Nucleus accumbens (tissue), 56 donors: ENCODE results near the gene NOXO1.
A peak's percentile ranks its signal among the peaks of the same experiment; 100 is the strongest.

Experiments
- DNase-seq, 56 donors: peaks; one replicate each; lab custom pipeline; 2025; lab: John Stamatoyannopoulos, UW

Gene NOXO1, protein sequence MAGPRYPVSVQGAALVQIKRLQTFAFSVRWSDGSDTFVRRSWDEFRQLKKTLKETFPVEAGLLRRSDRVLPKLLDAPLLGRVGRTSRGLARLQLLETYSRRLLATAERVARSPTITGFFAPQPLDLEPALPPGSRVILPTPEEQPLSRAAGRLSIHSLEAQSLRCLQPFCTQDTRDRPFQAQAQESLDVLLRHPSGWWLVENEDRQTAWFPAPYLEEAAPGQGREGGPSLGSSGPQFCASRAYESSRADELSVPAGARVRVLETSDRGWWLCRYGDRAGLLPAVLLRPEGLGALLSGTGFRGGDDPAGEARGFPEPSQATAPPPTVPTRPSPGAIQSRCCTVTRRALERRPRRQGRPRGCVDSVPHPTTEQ

DNA sequence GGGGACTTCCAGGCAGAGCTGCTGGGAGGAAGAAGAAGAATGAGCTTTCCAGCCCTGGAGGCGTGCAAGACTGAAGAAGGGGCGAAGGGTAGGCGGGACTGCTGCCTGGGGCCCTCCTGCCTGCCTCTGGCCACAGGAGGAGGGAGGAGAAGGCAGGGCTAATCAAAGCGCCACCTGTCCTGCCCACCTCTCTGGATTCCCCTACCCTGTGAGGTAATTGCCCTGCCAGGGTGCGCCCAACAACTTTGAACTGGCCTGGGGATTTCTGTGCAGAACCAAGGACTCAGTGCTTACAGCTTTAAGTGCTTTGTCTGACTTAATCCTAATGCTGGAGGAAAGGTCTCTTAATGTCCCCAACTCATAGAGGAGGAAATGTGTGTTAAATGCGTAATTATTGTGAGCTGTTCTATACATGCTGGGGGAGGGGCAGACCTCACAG, at the start of gene NOXO1:
NOXO1 (minus strand) TSS at position 72 of the 439 bp plus-strand sequence. CDS start 290 bp downstream, outside the sequence.
- DNase-seq = no peak

DNA sequence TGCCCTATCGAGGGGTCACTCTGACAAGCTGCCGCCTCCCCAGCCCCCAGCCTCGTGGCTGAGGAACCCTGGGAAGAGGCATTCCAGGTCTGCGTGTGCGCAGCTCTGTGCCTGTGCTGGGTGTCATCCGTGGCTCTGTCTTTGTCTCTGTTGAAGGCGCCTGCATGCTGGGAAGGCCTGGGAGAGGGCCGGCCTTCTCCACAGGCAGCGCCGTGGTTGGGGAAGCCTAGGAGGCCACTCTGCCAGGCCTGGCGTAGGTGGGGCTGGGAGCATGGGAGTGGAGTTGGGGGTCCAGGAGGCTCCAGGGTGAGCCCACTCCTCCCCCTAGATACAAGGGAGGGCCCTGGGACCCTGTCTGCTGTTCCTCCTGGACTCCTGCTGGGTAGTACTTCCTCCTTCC, 48.8 kb upstream of the NOXO1 start:
- DNase-seq = no peak

DNA sequence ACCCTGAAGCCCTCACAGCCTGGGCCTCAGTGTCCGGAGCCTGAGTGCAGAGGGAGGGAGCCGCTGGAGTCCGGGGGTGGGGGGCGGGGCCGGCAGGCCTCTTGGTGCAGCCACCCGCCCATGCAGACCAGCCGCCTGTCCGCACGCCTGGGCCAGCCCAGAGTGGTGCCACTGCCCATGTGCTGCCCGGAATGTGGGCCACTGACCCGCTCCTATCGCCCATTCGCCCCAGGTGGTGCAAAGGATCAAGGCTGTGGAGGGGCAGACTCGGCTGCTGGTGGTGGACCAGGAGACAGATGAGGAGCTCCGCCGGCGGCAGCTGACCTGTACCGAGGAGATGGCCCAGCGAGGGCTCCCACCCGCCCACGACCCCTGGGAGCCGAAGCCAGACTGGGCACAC, 48.1 kb upstream of the NOXO1 start:
- DNase-seq = no peak

DNA sequence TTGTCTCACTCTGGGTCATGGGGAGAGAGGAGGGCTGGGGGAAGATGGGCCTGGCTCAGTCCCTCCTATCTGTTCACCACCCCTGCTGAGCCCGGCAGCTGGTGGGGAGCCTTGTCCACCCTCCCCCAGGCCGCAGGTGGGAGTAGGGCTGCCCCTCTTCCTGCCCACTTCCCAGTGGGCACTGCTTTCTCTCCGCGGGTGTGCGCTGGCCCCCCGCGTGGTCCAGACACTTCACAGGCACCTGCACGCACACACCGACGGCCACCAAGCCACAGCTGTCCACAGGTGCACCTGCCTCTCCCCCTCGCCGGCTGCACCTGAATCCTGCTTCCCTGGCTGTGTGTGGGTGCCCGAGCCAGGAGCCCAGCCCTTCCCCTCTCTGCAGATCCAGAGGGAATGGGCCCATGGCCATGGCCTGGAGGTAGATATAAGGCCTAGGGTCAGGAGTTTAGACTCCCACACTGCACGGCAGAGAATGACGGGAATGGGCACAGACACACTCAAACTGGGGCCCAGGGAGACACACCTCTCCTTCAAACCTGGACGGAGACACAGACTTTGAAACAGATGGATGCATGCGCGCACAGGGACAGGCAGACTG, 47.5 kb upstream of the NOXO1 start:
- DNase-seq = no peak

DNA sequence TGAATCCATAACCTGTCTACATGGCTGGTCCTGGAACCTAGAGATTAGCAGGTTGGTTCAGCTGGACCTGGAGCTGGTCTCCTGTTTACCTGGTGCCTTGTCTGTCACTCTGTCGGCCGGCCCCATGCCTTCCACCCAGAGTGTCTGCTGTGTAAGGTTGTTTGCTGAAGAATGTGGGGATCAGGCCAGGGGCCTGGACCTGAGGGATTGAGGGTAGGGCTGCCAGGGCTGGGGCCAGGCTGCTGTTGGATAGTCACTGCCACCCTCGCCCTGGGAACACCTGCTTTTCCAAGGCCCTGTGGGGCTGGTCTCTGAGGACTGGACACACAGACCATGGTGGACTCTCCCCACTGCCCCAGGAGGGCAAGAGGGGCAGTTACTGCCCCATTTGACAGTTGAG, 46.9 kb upstream of the NOXO1 start:
- DNase-seq = no peak

DNA sequence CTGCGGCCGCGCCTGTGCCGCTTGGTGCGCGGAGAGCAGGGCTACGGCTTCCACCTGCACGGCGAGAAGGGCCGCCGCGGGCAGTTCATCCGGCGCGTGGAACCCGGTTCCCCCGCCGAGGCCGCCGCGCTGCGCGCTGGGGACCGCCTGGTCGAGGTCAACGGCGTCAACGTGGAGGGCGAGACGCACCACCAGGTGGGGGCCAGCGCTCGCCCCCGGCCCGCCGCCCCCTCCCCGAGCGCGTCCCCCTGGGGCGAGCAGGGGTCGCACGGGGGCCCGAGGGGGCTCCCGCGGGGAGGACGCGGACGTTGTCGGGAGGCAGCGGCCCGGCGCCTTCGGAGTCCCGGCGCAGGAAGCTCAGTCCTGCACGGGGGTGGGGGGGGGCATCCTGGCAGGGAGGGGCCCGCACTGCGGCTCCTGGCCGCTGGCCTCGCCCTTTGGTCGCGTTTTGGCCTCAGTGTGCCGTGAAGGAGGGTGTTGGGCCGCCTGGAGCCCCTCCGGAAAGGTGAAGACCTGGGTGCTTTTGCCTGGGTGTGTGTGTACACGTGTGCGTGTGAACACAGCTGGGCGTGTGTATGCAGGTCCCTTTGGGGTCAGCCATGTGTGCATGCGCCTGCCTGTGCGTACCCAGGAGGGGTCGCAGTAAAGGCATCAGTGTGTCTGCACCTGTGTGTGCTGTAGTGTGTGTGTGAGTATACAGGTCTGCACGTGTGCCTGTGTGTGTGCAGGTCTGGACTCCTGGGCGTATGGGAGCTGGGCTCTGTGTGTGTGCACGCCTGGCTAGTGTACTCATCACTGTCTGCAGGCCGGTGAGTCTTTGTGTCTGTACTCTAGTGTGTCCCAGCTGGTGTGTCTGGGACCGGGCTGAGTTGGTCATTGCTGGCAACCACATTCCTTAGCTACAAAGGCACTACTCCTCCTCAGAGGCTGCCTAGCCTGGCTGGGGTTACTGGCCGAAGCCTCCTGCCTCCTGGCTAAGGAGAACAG, 46.0 kb upstream of the NOXO1 start:
- DNase-seq = no peak

DNA sequence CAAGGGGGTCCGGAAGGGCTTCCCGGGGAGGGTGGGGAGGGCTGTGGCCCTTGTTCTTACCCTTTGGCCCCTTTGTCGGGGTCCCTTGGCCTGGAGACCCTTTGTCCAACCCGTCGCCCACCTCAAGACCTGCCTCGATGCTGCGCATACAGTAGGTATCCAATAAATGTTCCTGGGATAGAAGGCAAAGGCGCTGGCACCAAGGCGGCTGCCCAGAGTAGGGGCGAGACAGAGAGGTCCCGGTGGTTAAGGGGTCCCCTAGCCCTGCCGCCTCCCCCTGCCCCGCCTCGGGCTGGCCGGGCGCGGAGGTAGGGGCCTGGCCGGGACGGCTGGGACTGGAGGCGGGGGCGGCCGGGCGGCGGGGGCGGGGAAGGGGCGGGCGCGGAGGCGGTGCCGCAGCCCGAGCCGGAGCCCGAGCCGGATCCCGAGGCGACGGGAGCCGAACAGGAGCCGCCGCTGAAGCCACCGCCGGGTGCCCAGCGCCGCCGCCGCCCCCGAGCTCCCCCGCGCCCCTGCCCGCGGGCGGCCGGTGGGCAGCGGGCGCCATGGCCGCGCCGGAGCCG, 45.3 kb upstream of the NOXO1 start, which contains the start of gene NHERF2:
NHERF2 (plus strand) TSS at position 442 of the 563 bp plus-strand sequence; CDS start at position 546, 104 bp downstream.
- peak in 10 of 56 donors; percentile 4 to 58 (median 20) for DNase-seq

DNA sequence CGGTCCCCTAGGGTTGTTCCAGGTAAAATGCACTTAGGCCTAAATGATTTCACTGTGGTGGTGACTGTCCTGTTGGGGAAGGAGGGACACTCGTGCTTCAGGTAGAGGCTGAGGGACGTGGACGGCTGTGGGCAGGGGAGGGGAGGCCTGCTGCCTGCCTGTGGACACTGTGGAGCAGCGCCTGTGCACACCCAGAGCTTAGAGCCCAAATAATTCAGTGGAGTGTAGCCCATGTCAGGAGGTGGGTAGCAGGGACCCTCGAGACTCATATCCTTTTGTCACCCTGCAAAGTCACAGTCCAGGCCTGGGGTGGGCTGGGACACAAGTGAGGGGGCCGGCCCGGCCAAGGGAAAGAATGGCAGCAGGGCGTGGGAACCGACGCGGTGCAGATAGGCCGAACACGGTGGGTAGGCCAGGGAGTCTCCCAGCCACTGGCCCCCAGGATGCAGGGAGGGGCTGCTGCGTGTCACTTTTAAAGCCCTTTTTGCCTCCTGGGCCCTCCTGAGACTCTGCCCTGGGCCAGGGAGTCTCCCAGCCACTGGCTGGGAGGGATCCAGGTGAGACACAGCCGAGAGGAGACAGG, 44.7 kb upstream of the NOXO1 start:
- DNase-seq = no peak

DNA sequence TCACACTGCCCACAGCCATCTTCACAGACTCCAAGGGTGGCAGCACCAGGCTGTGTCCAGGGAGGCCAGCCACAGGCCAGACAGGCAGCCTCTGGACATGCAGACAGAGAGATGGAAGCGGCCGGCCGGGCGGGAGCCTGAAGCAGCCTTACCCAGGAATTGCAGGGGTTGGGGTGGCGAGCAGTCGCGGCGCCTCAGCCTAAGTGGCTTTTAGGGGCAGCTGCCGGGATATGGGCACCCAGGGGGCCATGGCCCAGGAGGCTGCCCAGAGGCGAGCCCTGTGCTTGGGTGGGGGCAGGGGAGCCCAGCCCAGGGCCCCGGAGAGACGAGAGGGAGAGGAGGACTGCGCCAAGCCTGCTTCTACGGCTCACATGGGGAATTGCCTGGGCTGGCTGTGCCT, 44.0 kb upstream of the NOXO1 start:
- DNase-seq = no peak

DNA sequence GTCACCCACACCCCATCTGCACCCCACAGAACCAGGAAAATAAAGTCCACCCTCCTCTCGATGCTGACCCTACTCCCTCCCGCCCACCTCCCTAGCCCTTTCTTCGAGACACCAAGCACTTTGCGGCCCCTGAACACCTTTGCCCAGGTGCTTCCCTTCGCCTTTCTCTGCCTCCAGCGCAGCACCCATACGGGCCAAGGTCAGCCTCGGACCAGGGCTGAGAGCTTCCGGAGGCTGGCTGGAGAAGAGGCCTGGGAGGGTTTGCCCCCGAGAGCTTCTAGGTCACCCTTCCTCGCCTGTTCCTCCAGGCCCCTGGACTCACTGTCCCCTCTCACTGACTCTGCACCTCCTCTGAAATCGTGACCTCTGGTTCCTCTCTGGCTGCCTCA, 42.8 kb upstream of the NOXO1 start:
- no peak for DNase-seq

DNA sequence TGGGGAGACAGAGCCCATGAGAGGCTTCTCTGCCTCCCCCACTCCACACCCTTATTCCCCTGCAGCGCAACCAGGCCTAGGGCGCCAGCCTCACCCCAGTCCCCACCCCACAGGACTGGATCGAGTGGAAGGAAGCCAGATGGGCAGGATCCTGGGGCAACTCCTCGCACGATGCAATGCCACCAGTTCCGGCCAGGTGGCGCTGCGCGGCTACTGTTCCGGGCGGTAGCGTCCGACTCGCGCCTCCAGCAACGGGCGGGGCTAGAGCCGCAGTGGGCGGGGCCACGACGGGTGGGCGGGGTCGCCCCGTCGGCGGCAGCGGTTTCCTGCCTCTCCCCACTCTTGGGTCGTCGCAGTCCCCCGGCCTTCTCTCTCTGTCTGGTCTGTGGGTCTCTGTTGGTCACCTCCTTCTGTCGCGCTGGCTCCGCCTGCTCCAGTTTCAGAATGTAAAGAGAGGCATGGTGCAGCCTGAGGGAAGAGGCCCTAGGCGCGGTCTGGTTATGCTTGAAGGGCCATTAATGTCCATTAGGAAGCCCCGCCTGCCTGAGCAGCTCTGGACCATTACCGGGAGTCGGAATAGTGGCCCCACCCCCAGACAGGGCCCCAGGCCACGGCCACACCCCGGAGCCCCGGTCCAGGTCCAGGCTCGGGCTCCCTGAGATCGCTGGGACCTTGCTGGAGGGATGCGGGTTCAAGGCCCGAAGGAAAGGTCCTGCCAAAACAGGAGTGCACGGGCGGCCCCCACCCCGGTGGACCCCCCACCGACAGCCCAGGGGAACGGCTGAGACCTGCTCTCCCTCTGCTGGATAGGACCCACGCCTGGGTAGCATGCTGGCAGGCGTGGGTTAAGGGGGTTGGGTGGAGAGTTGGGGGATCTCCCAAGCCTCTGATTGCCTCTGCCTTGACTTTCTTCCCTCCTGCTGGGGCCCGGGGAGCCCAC, 42.1 kb upstream of the NOXO1 start:
- DNase-seq = peak in 55 of 56 donors; percentile 33 to 97 (median 83)

DNA sequence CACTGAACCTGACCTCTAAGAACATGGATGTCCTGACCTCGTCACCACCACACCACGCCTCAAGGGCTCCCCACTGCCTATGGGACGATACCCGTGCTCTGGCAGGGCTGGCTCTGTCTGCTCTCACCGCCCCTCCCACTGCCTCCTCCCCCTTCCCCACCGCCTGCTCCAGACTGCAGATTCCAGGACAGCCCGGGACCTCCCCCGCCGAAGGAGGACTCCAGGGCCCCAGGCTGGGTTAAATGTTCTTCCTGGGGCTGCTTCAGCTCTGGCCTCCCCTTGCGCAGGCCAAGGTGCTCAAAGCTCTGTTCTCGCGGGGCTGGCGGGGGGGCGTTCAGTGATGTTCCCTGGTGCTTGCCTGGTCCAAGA, 41.4 kb upstream of the NOXO1 start:
- no peak for DNase-seq

DNA sequence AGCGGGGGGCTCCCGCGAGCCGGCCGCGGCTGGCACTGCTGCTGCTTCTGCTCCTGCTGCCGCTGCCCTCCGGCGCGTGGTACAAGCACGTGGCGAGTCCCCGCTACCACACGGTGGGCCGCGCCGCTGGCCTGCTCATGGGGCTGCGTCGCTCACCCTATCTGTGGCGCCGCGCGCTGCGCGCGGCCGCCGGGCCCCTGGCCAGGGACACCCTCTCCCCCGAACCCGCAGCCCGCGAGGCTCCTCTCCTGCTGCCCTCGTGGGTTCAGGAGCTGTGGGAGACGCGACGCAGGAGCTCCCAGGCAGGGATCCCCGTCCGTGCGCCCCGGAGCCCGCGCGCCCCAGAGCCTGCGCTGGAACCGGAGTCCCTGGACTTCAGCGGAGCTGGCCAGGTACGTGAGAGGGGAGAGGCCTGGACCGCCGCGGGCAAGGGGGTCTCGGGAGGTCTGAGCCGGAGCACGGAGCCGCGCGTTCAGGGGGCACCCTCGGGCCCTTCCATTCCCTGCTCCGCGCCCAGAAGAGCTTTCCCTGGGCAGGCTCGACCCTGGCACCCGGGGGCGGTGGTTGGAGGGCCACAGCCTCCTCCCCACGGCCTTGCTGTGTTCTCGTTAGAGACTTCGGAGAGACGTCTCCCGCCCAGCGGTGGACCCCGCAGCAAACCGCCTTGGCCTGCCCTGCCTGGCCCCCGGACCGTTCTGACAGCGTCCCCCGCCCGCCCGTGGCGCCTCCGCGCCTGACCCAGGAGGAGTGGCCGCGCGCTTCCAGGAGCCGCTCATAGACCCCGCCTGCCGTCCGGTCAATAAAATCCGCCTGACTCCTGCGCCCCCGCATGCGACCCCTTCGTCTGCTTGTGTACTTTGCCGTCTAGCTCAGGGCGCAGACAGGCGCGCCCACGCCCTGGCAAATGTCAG, 38.9 kb upstream of the NOXO1 start:
- DNase-seq = no peak

DNA sequence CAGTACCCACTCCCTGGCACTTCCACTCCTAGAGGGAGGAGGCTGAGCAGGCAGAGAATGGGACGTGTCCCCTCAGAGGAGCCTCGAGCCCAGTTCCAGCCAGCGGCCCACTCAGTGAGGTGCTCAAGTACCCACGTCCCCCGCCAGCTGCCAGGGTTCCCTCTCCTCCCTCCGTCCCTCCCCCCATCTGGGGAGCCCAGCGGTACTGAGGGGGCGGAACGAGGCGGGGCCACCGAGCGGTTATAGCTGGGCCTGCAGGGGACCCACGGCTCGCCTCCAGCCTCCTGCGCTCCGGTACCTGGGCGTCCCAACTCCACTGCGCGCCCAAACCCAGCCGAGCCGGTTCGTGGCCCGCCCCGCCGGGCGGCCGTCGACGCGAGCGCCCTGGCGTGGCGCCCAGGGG, 38.2 kb upstream of the NOXO1 start, which contains the start of gene NPW:
NPW (plus strand) TSS at position 268 of the 403 bp plus-strand sequence.
- no peak for DNase-seq

DNA sequence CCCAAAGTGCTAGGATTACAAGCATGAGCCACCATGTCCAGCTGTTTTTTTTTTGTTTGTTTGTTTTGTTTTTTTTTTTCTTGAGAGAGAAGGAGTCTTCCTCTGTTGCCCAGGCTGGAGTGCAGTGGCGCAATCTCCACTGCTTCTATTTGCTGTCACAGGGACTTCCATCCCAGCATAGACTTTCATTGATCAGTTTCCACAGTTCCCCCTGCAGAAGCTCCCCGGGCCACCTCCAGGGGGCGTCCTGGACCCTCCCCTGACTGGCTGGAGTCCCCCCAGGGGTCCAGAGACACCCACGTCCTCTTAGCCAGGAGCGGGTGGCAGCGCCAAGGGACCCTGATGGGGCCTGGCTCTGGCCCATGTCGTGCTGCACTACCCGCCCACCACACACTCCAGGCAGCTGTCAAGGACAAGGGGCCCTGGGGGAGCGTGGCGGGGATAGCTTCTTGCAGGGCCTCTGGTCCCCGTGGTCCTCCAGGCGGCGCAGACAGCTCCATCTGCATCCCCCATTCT, 35.2 kb upstream of the NOXO1 start:
- DNase-seq = no peak

DNA sequence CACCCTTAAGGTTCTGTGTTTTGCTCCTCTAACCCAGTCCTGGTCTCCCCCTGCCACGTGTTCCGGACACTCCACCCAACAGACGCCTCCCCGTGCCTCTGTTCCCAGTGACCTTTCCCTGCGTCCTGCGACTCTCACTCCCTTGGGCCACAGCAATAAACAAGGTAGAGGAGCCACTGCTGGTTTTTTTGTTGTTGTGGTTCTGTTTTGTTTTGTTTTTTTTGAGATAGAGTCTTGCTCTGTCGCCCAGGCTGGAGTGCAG, 34.6 kb upstream of the NOXO1 start:
- DNase-seq = no peak

DNA sequence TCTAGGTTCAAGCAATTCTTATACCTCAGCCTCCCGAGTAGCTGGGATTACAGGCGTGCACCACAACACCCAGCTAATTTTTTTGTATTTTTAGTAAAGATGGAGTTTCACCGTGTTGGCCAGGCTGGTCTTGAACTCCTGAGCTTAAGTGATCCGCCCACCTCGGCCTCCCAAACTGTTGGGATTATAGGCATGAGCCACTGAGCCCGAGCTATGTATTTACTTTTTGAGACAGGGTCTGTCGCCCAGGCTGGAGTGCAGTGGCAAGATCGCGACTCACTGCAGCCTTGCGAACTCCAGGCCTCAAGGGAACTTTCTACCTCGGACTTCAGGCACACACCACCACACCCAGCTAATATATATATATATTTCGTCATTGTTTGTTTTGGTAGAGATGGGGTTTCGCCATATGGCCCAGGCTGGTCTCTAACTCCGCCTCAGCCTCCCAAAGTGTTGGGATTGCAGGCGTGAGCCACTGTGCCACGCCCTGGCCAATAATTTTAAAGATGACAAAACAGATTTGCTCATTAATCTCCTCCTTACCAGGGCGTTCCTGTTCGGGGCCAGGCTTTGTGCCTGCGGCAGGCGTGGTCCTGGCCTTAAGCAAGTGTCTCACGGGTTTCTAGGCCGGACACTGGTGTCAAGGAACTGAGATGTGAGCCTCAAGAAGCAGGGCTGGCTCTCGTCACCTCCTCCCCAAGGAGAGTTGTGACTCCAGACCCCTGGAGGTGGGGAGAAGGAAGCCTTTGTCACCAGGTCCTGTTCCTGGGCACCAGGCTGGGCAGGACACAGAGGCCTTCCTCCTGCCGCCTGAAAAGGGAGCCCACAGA, 34.1 kb upstream of the NOXO1 start:
- DNase-seq = no peak
